NB4 (cell line): ENCODE measurements around the gene EXOC1L.

Source experiments
- CTCF ChIP-seq: IDR thresholded peaks from one replicate; pipeline ENCODE4 v1.5.1; 2012; ENCODE audit warnings: low read depth, low read length
- POLR2A ChIP-seq: IDR thresholded peaks from 2 replicates; pipeline ENCODE4 v1.6.1; 2011; ENCODE audit warnings: mild to moderate bottlenecking; ENCODE audit not compliant: insufficient read length; ENCODE audit errors: extremely low read depth

GRCh38 chr4:55793479-55793878 is 26.1 kb upstream of the EXOC1L start:
- no peak for TF ChIP-seq CTCF
- no peak for TF ChIP-seq POLR2A
